Esophagus squamous epithelium (tissue), 4 donors: ENCODE measurements around the gene RBM20.

Experiments used
- CTCF ChIP-seq, 6 experiments: fragments of 450-650 bp in 4 of 6; fragments of 200-600 bp in 2 of 6; sonication (generic) in 2 of 6; IDR thresholded peaks; one replicate each; pipeline ENCODE4 v1.5.1; 2016 to 2019; ENCODE audit warnings: antibody characterized with exemption in 6 of 6, mild to moderate bottlenecking in 4 of 6, moderate library complexity in 4 of 6
- POLR2A ChIP-seq, 4 donors: fragments of 450-650 bp; IDR thresholded peaks; one replicate each; pipeline ENCODE4 v1.6.1; 2017; ENCODE audit warnings: antibody characterized with exemption in 4 of 4, mild to moderate bottlenecking in 4 of 4, moderate library complexity in 3 of 4

DNA sequence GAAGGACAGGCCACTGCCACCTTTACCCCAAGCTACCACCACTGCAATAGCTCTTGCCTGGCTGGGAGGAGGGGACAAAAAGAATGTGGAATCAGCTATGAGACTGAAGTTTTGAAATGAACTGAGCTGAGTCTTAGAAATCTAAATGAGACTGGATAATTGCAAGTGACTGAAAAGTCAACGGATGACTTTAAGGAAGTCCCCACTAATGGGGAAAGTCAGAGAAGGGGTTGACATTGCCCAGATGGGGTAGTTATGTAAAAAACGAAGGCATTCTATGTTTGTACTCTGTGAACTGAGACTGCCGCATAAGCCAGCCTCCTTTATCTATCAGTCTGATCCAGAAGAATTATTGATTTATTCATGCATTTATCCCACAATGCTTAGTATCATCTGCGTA lies 67.2 kb downstream of the RBM20 start:
- no peak for TF ChIP-seq CTCF (IDR thresholded peaks at IDR 0.05)
- no peak for TF ChIP-seq POLR2A (IDR thresholded peaks at IDR 0.05)
